ENCODE results near the gene PPM1H.

PPM1H gene

DNA sequence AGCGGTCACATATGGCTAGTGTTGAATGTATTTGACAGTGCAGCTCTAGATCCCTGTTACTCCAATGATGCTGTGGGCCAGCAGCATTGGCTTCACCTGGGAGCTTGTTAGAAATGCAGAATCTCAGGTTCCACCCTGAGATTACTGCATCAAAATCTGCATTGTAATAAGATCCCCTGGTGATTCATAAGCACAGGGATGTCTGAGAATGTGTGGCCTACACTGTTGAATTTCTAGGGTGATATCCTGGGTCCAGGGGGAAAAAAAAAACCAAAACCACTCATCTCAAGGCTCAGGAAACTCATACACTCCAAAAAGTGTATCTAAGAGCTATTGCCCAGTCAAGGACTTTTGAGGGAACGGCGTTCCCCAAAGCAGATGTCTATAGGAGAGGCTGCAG, 196.8 kb downstream of the PPM1H start:
- WGBS, result 98% methylated on average over 3 of the region's 3 CpGs
- Histone ChIP-seq H2BK5ac (ENCODE audit: low read depth, low read length, poor library complexity, severe bottlenecking) (no peak overlapping the region), H4K91ac (ENCODE audit: low read length) (no peak overlapping the region), H2BK120ac (ENCODE audit: low read depth, low read length) (no peak overlapping the region), H3K14ac (ENCODE audit: low read length in 2 of 2) (no peak overlapping the region), H3K4ac (ENCODE audit: low read depth in 1 of 2, low read length in 2 of 2) (no peak overlapping the region), H3K9ac (ENCODE audit: low read length) (no peak overlapping the region), H2BK15ac (ENCODE audit: low read depth, poor library complexity, severe bottlenecking) (no peak overlapping the region), H3K79me1 (replicated peaks; ENCODE audit: low read length, poor library complexity, severe bottlenecking) (peaks cover 3% of the 10 kb centered on the region), H3K9me3 (ENCODE audit: control insufficient read depth, low read length) (no peaks in the 10 kb centered on the region), H2BK12ac (ENCODE audit: low read length in 2 of 2) (no peak overlapping the region), H3K27ac (ENCODE audit: low read length, poor library complexity, severe bottlenecking) (no peak overlapping the region), H3K18ac (ENCODE audit: low read depth in 1 of 2, low read length in 2 of 2) (peak overlapping the region in 1 of 2 experiments; percentile 42), H3K36me3 (ENCODE audit: control insufficient read depth in 1 of 2, insufficient read depth in 2 of 2, low read depth in 1 of 2, low read length in 2 of 2) (no peaks in the 10 kb centered on the region), H2AFZ (ENCODE audit: low read depth, low read length) (no peak overlapping the region), H3K4me3 (ENCODE audit: insufficient read depth in 1 of 2, low read depth in 1 of 2, low read length in 2 of 2) (no peak overlapping the region), H3K4me2 (ENCODE audit: low read length, poor library complexity, severe bottlenecking) (no peak overlapping the region), H4K8ac (ENCODE audit: low read length) (no peak overlapping the region), H3K4me1 (ENCODE audit: control insufficient read depth, insufficient read depth, low read depth, low read length) (peaks cover 3% of the 10 kb centered on the region), H3K23ac (ENCODE audit: low read length in 2 of 2) (no peak overlapping the region), H2AK5ac (ENCODE audit: low read length, severe bottlenecking) (no peak overlapping the region), H3K27me3 (ENCODE audit: control insufficient read depth in 1 of 2, insufficient read depth in 1 of 2, low read length in 2 of 2) (no peaks in the 10 kb centered on the region)
- no peak for DNase-seq

DNA sequence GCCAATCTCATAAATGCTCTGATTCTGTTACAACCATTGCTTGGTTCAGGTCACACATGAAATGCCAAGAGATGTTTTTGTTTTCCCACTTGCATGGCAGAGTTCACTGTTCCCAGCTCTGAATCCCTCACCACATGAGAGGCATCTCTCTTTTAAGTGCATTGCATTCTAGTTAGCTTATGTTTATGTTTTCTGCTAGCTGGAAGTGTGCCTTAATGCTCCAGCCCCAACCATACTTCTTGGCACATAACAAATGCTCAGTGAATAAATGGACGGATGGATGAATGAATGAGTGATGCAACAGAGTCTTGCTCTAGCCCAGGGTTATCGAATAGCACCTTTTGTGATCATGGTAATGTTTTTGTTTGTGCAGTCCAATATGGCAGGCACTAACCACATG, 197.3 kb downstream of the PPM1H start:
- WGBS, result 84% methylated on average over 2 of the region's 2 CpGs

DNA sequence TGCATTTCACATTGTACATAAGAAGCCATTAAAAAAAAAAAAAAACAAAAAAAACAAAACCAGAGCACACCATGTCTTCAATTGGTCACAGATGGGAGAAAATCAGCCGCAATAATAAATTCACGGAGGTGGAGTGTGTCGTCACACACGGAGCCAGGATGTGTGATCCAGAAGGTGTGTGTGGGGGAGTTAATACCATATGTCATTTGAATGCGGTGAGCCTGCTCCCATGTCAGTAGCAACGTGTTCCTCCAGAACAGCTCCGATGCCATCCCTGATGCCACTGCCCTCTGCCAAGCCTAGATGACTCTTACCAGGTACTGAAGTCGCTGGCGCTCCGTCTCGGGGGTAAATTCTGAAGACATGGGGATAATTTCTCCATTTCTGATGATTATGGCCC, 197.8 kb downstream of the PPM1H start:
- Histone ChIP-seq H3K4ac (ENCODE audit: low read depth in 1 of 2, low read length in 2 of 2) (peak overlapping the region in 1 of 2 experiments; percentile 44), H3K23ac (ENCODE audit: low read length in 2 of 2) (no peak overlapping the region), H3K4me3 (ENCODE audit: insufficient read depth in 1 of 2, low read depth in 1 of 2, low read length in 2 of 2) (no peak overlapping the region), H3K27me3 (ENCODE audit: control insufficient read depth in 1 of 2, insufficient read depth in 1 of 2, low read length in 2 of 2) (no peaks in the 10 kb centered on the region), H3K9me3 (ENCODE audit: control insufficient read depth, low read length) (no peaks in the 10 kb centered on the region), H2BK12ac (ENCODE audit: low read length in 2 of 2) (peak overlapping the region; percentile 9 to 74), H3K27ac (ENCODE audit: low read length, poor library complexity, severe bottlenecking) (no peak overlapping the region), H3K9ac (ENCODE audit: low read length) (no peak overlapping the region), H3K79me1 (replicated peaks; ENCODE audit: low read length, poor library complexity, severe bottlenecking) (peaks cover 3% of the 10 kb centered on the region), H2BK120ac (ENCODE audit: low read depth, low read length) (no peak overlapping the region), H2AK5ac (ENCODE audit: low read length, severe bottlenecking) (no peak overlapping the region), H3K14ac (ENCODE audit: low read length in 2 of 2) (no peak overlapping the region), H2AFZ (ENCODE audit: low read depth, low read length) (no peak overlapping the region), H2BK5ac (ENCODE audit: low read depth, low read length, poor library complexity, severe bottlenecking) (no peak overlapping the region), H4K8ac (ENCODE audit: low read length) (no peak overlapping the region), H3K4me2 (ENCODE audit: low read length, poor library complexity, severe bottlenecking) (no peak overlapping the region), H3K18ac (ENCODE audit: low read depth in 1 of 2, low read length in 2 of 2) (peak overlapping the region; percentile 40 to 82), H3K4me1 (ENCODE audit: control insufficient read depth, insufficient read depth, low read depth, low read length) (peaks cover 5% of the 10 kb centered on the region), H2BK15ac (ENCODE audit: low read depth, poor library complexity, severe bottlenecking) (no peak overlapping the region), H4K91ac (ENCODE audit: low read length) (peak overlapping the region; percentile 71), H3K36me3 (ENCODE audit: control insufficient read depth in 1 of 2, insufficient read depth in 2 of 2, low read depth in 1 of 2, low read length in 2 of 2) (no peaks in the 10 kb centered on the region)
- WGBS, result over 99% methylated on average over 11 of the region's 11 CpGs
- DNase-seq, result no peak

More for the DNA sequence above, 197.3 kb downstream of the PPM1H start:
- H3K79me1 ChIP-seq (replicated peaks; ENCODE audit: low read length, poor library complexity, severe bottlenecking), result peaks cover 3% of the 10 kb centered on the region
- no peak overlapping the region for H3K4ac ChIP-seq (ENCODE audit: low read depth in 1 of 2, low read length in 2 of 2)
- no peak overlapping the region for H2BK5ac ChIP-seq (ENCODE audit: low read depth, low read length, poor library complexity, severe bottlenecking)
- H3K9me3 ChIP-seq (ENCODE audit: control insufficient read depth, low read length), result no peaks in the 10 kb centered on the region
- H2BK120ac ChIP-seq (ENCODE audit: low read depth, low read length), result no peak overlapping the region
- H3K23ac ChIP-seq (ENCODE audit: low read length in 2 of 2), result no peak overlapping the region
- no peak overlapping the region for H3K4me2 ChIP-seq (ENCODE audit: low read length, poor library complexity, severe bottlenecking)
- H2AK5ac ChIP-seq (ENCODE audit: low read length, severe bottlenecking), result no peak overlapping the region
- no peak overlapping the region for H3K4me3 ChIP-seq (ENCODE audit: insufficient read depth in 1 of 2, low read depth in 1 of 2, low read length in 2 of 2)
- H4K91ac ChIP-seq (ENCODE audit: low read length), result no peak overlapping the region
- H2BK12ac ChIP-seq (ENCODE audit: low read length in 2 of 2), result no peak overlapping the region
- H3K14ac ChIP-seq (ENCODE audit: low read length in 2 of 2), result no peak overlapping the region
- H2AFZ ChIP-seq (ENCODE audit: low read depth, low read length), result no peak overlapping the region
- no peaks in the 10 kb centered on the region for H3K27me3 ChIP-seq (ENCODE audit: control insufficient read depth in 1 of 2, insufficient read depth in 1 of 2, low read length in 2 of 2)
- H3K27ac ChIP-seq (ENCODE audit: low read length, poor library complexity, severe bottlenecking), result no peak overlapping the region
- no peak overlapping the region for H3K9ac ChIP-seq (ENCODE audit: low read length)
- DNase-seq, result peak; percentile 48
- H4K8ac ChIP-seq (ENCODE audit: low read length), result no peak overlapping the region
- no peak overlapping the region for H3K18ac ChIP-seq (ENCODE audit: low read depth in 1 of 2, low read length in 2 of 2)
- H3K4me1 ChIP-seq (ENCODE audit: control insufficient read depth, insufficient read depth, low read depth, low read length), result peaks cover 5% of the 10 kb centered on the region
- no peak overlapping the region for H2BK15ac ChIP-seq (ENCODE audit: low read depth, poor library complexity, severe bottlenecking)
- no peaks in the 10 kb centered on the region for H3K36me3 ChIP-seq (ENCODE audit: control insufficient read depth in 1 of 2, insufficient read depth in 2 of 2, low read depth in 1 of 2, low read length in 2 of 2)

DNA sequence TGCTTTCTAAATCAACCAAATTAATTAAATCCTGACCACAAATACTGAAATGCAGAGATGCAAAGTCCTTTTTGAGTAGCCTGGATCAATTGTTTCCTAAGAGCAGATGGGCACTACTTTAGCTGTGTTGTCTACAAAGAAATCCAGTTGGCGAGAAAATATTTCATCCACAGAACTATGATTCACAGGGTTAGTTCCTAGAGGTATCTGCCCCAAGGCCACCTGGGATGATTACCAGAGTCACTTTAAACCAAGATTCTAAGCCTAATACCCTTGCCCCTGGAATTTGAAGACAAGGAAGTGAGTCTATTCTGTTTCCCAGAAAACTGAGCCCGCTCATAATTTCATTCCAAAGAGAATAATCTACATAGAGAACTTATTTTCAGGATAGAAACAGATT, 198.4 kb downstream of the PPM1H start:
- no peak overlapping the region for H3K9ac ChIP-seq (ENCODE audit: low read length)
- H2BK15ac ChIP-seq (ENCODE audit: low read depth, poor library complexity, severe bottlenecking), result no peak overlapping the region

More for the DNA sequence above, 198.4 kb downstream of the PPM1H start:
- H3K23ac ChIP-seq (ENCODE audit: low read length in 2 of 2), result no peak overlapping the region
- H2AFZ ChIP-seq (ENCODE audit: low read depth, low read length), result no peak overlapping the region
- WGBS, result 88% methylated on average over 2 of the region's 2 CpGs
- no peak overlapping the region for H3K14ac ChIP-seq (ENCODE audit: low read length in 2 of 2)
- no peak for DNase-seq
- H2AK5ac ChIP-seq (ENCODE audit: low read length, severe bottlenecking), result no peak overlapping the region
- no peak overlapping the region for H4K8ac ChIP-seq (ENCODE audit: low read length)
- H3K36me3 ChIP-seq (ENCODE audit: control insufficient read depth in 1 of 2, insufficient read depth in 2 of 2, low read depth in 1 of 2, low read length in 2 of 2), result no peaks in the 10 kb centered on the region
- H3K18ac ChIP-seq (ENCODE audit: low read depth in 1 of 2, low read length in 2 of 2), result no peak overlapping the region
- no peak overlapping the region for H2BK120ac ChIP-seq (ENCODE audit: low read depth, low read length)
- no peak overlapping the region for H3K27ac ChIP-seq (ENCODE audit: low read length, poor library complexity, severe bottlenecking)
- H3K4me3 ChIP-seq (ENCODE audit: insufficient read depth in 1 of 2, low read depth in 1 of 2, low read length in 2 of 2), result no peak overlapping the region
- no peaks in the 10 kb centered on the region for H3K9me3 ChIP-seq (ENCODE audit: control insufficient read depth, low read length)
- H3K79me1 ChIP-seq (replicated peaks; ENCODE audit: low read length, poor library complexity, severe bottlenecking), result peaks cover 3% of the 10 kb centered on the region
- H2BK12ac ChIP-seq (ENCODE audit: low read length in 2 of 2), result no peak overlapping the region
- no peak overlapping the region for H4K91ac ChIP-seq (ENCODE audit: low read length)
- H3K4ac ChIP-seq (ENCODE audit: low read depth in 1 of 2, low read length in 2 of 2), result no peak overlapping the region
- H2BK5ac ChIP-seq (ENCODE audit: low read depth, low read length, poor library complexity, severe bottlenecking), result no peak overlapping the region
- H3K4me2 ChIP-seq (ENCODE audit: low read length, poor library complexity, severe bottlenecking), result no peak overlapping the region
- H3K4me1 ChIP-seq (ENCODE audit: control insufficient read depth, insufficient read depth, low read depth, low read length), result peaks cover 7% of the 10 kb centered on the region
- H3K27me3 ChIP-seq (ENCODE audit: control insufficient read depth in 1 of 2, insufficient read depth in 1 of 2, low read length in 2 of 2), result no peaks in the 10 kb centered on the region

Data from mesenchymal stem cell (in vitro differentiated cells and primary cell).